NCI-H345 treated with DMSO at 0.1 percent for 48 hours (cell line): ENCODE results near the gene TCF4.
"Not testable (repeated sequence)": the region's sequence is repeated elsewhere in the genome, so short reads cannot be mapped to it uniquely, and the experiment has no call there.

Experiments used
- DNase-seq: peaks from one replicate; lab custom pipeline; 2025; ENCODE audit not compliant: unreplicated experiment; lab: John Stamatoyannopoulos, UW

Gene TCF4

GRCh38 chr18:55477860-55478581, 110.0 kb downstream of the TCF4 start:
- no peak for DNase-seq

GRCh38 chr18:55477499-55477859, 110.5 kb downstream of the TCF4 start:
- DNase-seq = no peak

- DNase-seq = no peak
Observed at GRCh38 chr18:55475916-55476315, 112.1 kb downstream of the TCF4 start.

- DNase-seq = no peak
Observed at GRCh38 chr18:55475467-55475866, 112.5 kb downstream of the TCF4 start.

- no peak for DNase-seq
Observed at GRCh38 chr18:55473560-55473959, 114.4 kb downstream of the TCF4 start.

GRCh38 chr18:55473058-55473457, 114.9 kb downstream of the TCF4 start:
- no peak for DNase-seq

- DNase-seq = no peak
Observed at GRCh38 chr18:55470826-55471225, 117.2 kb downstream of the TCF4 start.

- not testable (repeated sequence) for DNase-seq
Observed at GRCh38 chr18:55469134-55469533, 118.9 kb downstream of the TCF4 start.

- DNase-seq = no peak
Observed at GRCh38 chr18:55466789-55467188, 121.2 kb downstream of the TCF4 start.

GRCh38 chr18:55465313-55465712, 122.7 kb downstream of the TCF4 start:
- DNase-seq = no peak

GRCh38 chr18:55464581-55464980, 123.4 kb downstream of the TCF4 start:
- DNase-seq = no peak

GRCh38 chr18:55462652-55463051, 125.3 kb downstream of the TCF4 start:
- no peak for DNase-seq

GRCh38 chr18:55461848-55462247, 126.1 kb downstream of the TCF4 start:
- DNase-seq = no peak

GRCh38 chr18:55458456-55459203, 129.4 kb downstream of the TCF4 start:
- DNase-seq = no peak

- no peak for DNase-seq
Observed at GRCh38 chr18:55457028-55457427, 131.0 kb downstream of the TCF4 start.

- no peak for DNase-seq
Observed at GRCh38 chr18:55455938-55456337, 132.1 kb downstream of the TCF4 start.

- DNase-seq = no peak
Observed at GRCh38 chr18:55453186-55453585, 134.8 kb downstream of the TCF4 start.

GRCh38 chr18:55452123-55452611, 135.8 kb downstream of the TCF4 start:
- no peak for DNase-seq

- DNase-seq = no peak
Observed at GRCh38 chr18:55449412-55450140, 138.4 kb downstream of the TCF4 start.

GRCh38 chr18:55448420-55448819, 139.6 kb downstream of the TCF4 start:
- no peak for DNase-seq

GRCh38 chr18:55447672-55448018, 140.3 kb downstream of the TCF4 start:
- no peak for DNase-seq
